HG02623 (cell line): ENCODE measurements around the gene FAM219B.

Experiments used
- ATAC-seq: cut with Tn5 transposase; IDR thresholded peaks from one replicate; pipeline ENCODE4 v1.9.1; 2021; ENCODE audit warnings: moderate library complexity; ENCODE audit not compliant: unreplicated experiment

FAM219B gene

GRCh38 chr15:74878273-74878672 lies 28.4 kb downstream of the FAM219B start:
- ATAC-seq, result no peak

- no peak for ATAC-seq
Observed at GRCh38 chr15:74873756-74874424, 32.8 kb downstream of the FAM219B start.

GRCh38 chr15:74873036-74873755 lies 33.5 kb downstream of the FAM219B start, which contains the start of gene SCAMP2:
Gene SCAMP2 (minus strand): TSS chr15:74873365. CDS start chr15:74873255, 110 bp downstream.
- peak; percentile 80 for ATAC-seq

GRCh38 chr15:74872702-74873035 lies 34.0 kb downstream of the FAM219B start:
- ATAC-seq, result no peak

- no peak for ATAC-seq
Observed at GRCh38 chr15:74870436-74871215, 36.0 kb downstream of the FAM219B start.

- ATAC-seq, result no peak
Observed at GRCh38 chr15:74869726-74870407, 36.8 kb downstream of the FAM219B start.

GRCh38 chr15:74869372-74869725 lies 37.3 kb downstream of the FAM219B start:
- no peak for ATAC-seq

GRCh38 chr15:74868059-74868458 lies 38.6 kb downstream of the FAM219B start:
- no peak for ATAC-seq

GRCh38 chr15:74867466-74868038 lies 39.1 kb downstream of the FAM219B start:
- no peak for ATAC-seq

- ATAC-seq, result no peak
Observed at GRCh38 chr15:74866090-74866489, 40.6 kb downstream of the FAM219B start.

- no peak for ATAC-seq
Observed at GRCh38 chr15:74865316-74865715, 41.3 kb downstream of the FAM219B start.

GRCh38 chr15:74864296-74864695 lies 42.4 kb downstream of the FAM219B start:
- ATAC-seq, result no peak

GRCh38 chr15:74863239-74864056 lies 43.2 kb downstream of the FAM219B start:
- no peak for ATAC-seq

GRCh38 chr15:74858369-74858740 lies 48.3 kb downstream of the FAM219B start:
- no peak for ATAC-seq

- no peak for ATAC-seq
Observed at GRCh38 chr15:74857671-74858368, 48.8 kb downstream of the FAM219B start.

GRCh38 chr15:74857082-74857655 lies 49.5 kb downstream of the FAM219B start:
- ATAC-seq, result no peak

GRCh38 chr15:74856537-74856936 lies 50.1 kb downstream of the FAM219B start:
- no peak for ATAC-seq

GRCh38 chr15:74855857-74856256 lies 50.8 kb downstream of the FAM219B start:
- ATAC-seq, result no peak

- ATAC-seq, result no peak
Observed at GRCh38 chr15:74854453-74855022, 52.1 kb downstream of the FAM219B start.
